Measurements from ENCODE around the gene RPL41. TPM values are rescaled to one million over a fixed set of nuclear protein-coding genes. Genes with fewer than 3 reads are reported as not detected.

The RPL41 gene
- total RNA-seq, 2 experiments from 2014 or later = 3,748 to 4,271 TPM

DNA sequence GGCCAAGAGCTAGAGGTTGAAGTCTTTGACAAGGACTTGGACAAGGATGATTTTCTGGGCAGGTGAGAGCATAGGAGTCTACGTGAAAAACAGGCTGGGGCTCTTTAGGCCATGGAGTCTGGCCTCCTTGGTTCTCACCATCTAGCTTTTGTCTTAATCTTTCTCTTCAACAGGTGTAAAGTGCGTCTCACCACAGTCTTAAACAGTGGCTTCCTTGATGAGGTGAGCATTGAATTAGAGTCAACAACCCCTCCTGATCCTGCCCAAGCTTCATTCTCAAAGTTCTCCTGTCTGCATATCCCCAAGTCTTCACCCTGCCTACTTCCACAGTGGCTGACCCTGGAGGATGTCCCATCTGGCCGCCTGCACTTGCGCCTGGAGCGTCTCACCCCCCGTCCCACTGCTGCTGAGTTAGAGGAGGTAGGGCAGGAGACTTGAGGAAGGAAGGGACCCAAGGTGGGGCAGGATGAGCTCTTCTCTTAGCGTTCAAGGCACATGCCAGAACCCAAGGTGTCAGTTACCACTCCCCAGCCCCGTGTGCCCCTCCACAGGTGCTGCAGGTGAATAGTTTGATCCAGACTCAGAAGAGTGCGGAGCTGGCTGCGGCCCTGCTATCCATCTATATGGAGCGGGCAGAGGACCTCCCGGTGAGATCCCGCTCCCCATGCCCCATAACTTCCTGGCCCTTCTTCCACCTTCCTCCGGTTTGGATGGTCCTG lies 21.6 kb downstream of the RPL41 start:
- peaks cover 46% of the 10 kb centered on the region for H3K4me1 Mint-ChIP-seq
- no peak overlapping the region for H3K4me3 Mint-ChIP-seq
- CTCF ChIA-PET = interaction anchor here (1.5 to 4.9 kb wide), 4 partner anchors 11 to 51 kb away, joined by 5 to 24 read pairs (median 12); partner anchors contain the start of genes ESYT1, MYL6B and SMARCC2
- ATAC-seq (no peak), DNase-seq (no peak)
- H3K9me3 Mint-ChIP-seq (ENCODE audit: low read depth) = no peaks in the 10 kb centered on the region
- H3K36me3 Mint-ChIP-seq = peaks cover 78% of the 10 kb centered on the region
- peak overlapping the region; percentile 44 for H3K27ac Mint-ChIP-seq
- no peaks in the 10 kb centered on the region for H3K27me3 Mint-ChIP-seq

GRCh38 chr12:56141946-56142784 lies 25.7 kb downstream of the RPL41 start:
- Mint-ChIP-seq H3K36me3 (peaks cover 73% of the 10 kb centered on the region), H3K9me3 (ENCODE audit: low read depth) (no peaks in the 10 kb centered on the region), H3K4me1 (peaks cover 38% of the 10 kb centered on the region), H3K4me3 (no peak overlapping the region), H3K27me3 (no peaks in the 10 kb centered on the region), H3K27ac (peak overlapping the region; percentile 44)
- DNase-seq (no peak), ATAC-seq (no peak)
- CTCF ChIA-PET = interaction anchor here (1.3 to 2.1 kb wide), 2 partner anchors 10 to 48 kb away, joined by 4 to 7 read pairs; partner anchors contain the start of gene SMARCC2

DNA sequence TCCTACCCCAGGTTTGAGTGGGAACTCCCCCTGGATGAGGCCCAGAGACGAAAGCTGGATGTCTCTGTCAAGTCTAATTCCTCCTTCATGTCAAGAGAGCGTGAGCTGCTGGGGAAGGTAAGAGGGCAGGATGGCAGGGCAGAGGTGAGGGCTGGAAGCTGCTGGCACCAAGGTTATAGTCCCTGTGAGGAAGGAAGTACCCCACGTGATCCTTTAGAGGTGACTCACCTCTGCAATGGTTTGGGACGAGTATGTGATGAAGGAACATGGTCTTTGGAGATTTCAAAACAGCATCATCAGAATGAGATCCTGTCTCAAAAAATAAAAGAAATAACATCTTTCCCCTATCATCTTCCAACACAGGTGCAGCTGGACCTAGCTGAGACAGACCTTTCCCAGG lies 26.8 kb downstream of the RPL41 start:
- DNase-seq (no peak), ATAC-seq (no peak)
- CTCF ChIA-PET = interaction anchor here (1.3 to 1.6 kb wide), 2 partner anchors 17 to 47 kb away, joined by 4 read pairs; partner anchors contain the start of gene SMARCC2
- peak overlapping the region; percentile 70 for H3K27ac Mint-ChIP-seq
- no peaks in the 10 kb centered on the region for H3K27me3 Mint-ChIP-seq
- no peaks in the 10 kb centered on the region for H3K9me3 Mint-ChIP-seq (ENCODE audit: low read depth)
- no peak overlapping the region for H3K4me3 Mint-ChIP-seq
- H3K36me3 Mint-ChIP-seq = peaks cover 63% of the 10 kb centered on the region
- H3K4me1 Mint-ChIP-seq = peaks cover 33% of the 10 kb centered on the region

DNA sequence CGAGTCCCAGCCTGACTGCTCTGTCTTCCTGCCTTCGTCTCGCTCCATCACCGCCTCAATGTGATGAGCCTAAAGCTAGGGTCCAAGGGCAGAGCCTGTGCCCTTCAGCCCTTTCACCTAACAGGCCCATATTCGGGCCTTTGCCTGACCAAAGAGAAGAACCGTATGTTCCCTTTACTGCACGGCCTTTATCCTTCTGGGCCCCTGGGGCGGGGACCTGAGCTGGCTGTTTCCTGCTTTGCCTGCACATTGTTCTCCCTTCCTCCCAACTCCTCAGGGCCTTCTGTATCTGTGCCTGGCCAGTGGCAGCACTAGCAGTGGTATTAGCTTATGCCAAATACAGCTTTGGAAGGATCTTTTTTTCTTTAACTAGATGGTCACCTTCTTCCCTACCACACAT lies 27.4 kb downstream of the RPL41 start:
- DNase-seq (no peak), ATAC-seq (no peak)
- Mint-ChIP-seq H3K4me3 (no peak overlapping the region), H3K4me1 (peaks cover 26% of the 10 kb centered on the region), H3K9me3 (ENCODE audit: low read depth) (no peaks in the 10 kb centered on the region), H3K27ac (peak overlapping the region; percentile 70), H3K27me3 (no peaks in the 10 kb centered on the region), H3K36me3 (peaks cover 56% of the 10 kb centered on the region)
- CTCF ChIA-PET = interaction anchor here (0.8 to 1.6 kb wide), 2 partner anchors 18 to 44 kb away, joined by 4 read pairs; no protein-coding TSS in a partner anchor

DNA sequence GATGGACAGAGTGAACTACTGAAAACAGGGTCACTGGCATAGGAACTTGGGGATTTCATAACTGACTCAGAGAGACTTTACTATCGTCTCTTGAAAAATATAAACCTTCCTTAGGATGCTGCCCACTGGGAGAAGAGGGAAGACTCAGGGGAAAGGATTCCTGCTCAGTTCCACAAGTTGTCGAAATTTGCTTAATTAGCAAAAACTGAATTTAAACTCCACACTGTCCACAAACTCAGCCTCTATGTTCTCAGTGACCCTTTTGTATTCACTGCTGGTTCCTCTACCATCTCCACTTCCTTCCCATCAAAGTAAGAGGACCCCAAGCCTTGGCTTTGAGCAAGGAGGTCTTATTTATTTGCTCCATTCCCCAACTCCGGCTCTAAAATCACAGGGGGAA lies 28.8 kb downstream of the RPL41 start:
- Mint-ChIP-seq H3K36me3 (peaks cover 46% of the 10 kb centered on the region), H3K4me3 (no peak overlapping the region), H3K9me3 (ENCODE audit: low read depth) (no peaks in the 10 kb centered on the region), H3K4me1 (peaks cover 28% of the 10 kb centered on the region), H3K27me3 (no peaks in the 10 kb centered on the region), H3K27ac (no peak overlapping the region)
- CTCF ChIA-PET = interaction anchor here (0.9 kb wide), 1 partner anchor 98 kb away, joined by 3 read pairs; no protein-coding TSS in a partner anchor
- ATAC-seq (no peak), DNase-seq (no peak)

DNA sequence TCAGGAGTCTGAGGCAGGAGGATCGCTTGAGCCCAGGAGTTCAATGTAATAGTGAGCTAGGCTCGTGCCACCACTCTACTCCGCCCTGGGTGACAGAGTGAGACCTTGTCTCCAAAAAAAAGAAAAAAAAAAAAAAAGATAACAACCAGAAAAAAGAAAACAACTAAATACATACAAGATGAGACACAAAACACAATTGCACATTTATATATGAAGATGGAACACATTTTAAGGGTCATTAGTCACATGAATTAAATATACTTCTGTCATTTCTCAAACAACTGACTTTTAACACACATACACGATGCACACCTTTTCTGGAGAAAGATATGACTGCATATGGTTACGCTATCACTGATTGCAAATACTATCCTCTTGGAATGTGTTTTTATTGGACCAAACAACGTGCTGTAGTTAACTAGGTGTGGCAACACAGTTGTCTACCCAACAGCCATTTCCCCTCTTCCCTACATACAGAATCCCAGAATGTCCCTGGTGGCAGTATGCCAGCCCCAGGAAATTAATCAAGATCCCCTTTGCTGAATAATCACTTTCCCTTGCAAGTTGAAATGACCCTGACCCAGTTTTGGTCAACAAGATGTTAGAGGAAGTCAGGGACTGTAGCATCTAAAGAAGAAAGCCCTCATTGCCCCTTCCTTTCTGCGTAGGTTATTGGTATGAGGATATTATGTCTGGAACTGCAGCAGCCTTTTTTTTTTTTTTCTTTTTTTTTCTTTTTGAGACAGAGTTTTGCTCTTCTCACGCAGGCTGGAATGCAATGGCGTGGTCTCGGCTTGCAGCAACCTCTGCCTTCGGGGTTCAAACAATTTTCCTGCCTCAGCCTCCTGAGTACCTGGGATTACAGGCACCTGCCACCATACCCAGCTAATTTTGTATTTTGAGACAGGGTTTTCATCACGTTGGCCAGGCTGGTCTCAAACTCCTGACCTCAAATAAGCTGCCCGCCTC lies 30.3 kb downstream of the RPL41 start:
- peak overlapping the region; percentile 23 for H3K27ac Mint-ChIP-seq
- DNase-seq = no peak
- no peak for ATAC-seq
- CTCF ChIA-PET = interaction anchor here (0.6 to 0.7 kb wide), 2 partner anchors 26 to 268 kb away, joined by 3 read pairs; no protein-coding TSS in a partner anchor
- no peaks in the 10 kb centered on the region for H3K9me3 Mint-ChIP-seq (ENCODE audit: low read depth)
- H3K36me3 Mint-ChIP-seq = peaks cover 35% of the 10 kb centered on the region
- H3K4me1 Mint-ChIP-seq = peaks cover 37% of the 10 kb centered on the region
- H3K27me3 Mint-ChIP-seq = no peaks in the 10 kb centered on the region
- H3K4me3 Mint-ChIP-seq = no peak overlapping the region

DNA sequence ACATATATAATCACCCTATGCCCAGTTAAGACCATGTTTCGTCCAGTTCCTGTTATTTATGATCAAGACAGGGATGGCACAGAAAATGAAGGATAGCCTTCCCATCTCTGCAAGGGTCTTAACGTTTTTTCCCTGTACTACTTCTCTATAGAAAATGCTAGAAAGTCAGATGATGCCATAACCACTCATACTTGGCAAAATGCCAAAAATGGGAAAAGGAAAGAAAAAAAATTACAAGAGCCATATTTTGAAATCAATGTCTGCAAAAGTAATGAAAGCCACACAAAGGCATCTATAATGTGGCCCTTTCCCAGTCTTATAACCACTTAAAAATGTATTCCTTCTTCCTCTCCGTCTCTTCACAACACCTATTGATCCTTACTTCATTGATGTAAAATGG lies 34.1 kb downstream of the RPL41 start:
- Mint-ChIP-seq H3K4me1 (peaks cover 42% of the 10 kb centered on the region), H3K27me3 (no peaks in the 10 kb centered on the region), H3K36me3 (peaks cover 5% of the 10 kb centered on the region), H3K9me3 (ENCODE audit: low read depth) (no peaks in the 10 kb centered on the region), H3K4me3 (peak overlapping the region; percentile 83), H3K27ac (peak overlapping the region; percentile 100)
- no peak for ATAC-seq
- no peak for DNase-seq
- CTCF ChIA-PET = interaction anchor here (1.1 to 4.4 kb wide), 4 partner anchors 23 to 83 kb away, joined by 3 to 41 read pairs (median 10); partner anchors contain the start of genes ESYT1, PA2G4, RPL41 and ZC3H10

DNA sequence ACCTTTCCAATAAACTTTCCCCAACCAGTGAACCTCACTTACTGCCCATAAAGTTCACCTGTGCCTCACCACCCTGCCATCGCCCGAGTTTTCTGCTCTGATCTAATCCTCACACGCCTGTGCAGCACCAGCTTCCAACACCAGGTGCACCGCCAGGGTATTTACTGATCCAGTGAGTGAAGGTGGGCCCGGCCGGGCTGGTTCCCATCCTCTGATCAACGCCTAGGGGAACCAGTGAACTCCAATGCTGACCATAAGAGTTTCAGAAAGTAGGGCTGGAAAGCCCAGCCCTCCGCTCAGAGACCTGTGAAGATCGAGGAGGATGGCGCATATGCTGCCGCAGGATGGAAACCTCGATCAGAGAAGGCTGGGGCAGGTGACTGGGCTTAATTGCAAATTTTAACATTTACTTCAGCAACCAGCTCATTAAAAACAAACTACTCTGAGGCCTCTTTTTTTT lies 35.3 kb downstream of the RPL41 start:
- Mint-ChIP-seq H3K4me1 (peaks cover 42% of the 10 kb centered on the region), H3K27ac (peak overlapping the region; percentile 100), H3K27me3 (no peaks in the 10 kb centered on the region), H3K4me3 (peak overlapping the region; percentile 83), H3K36me3 (peaks cover 7% of the 10 kb centered on the region), H3K9me3 (ENCODE audit: low read depth) (no peaks in the 10 kb centered on the region)
- CTCF ChIA-PET = interaction anchor here (0.7 to 4.4 kb wide), 16 partner anchors 10 to 413 kb away, joined by 3 to 41 read pairs (median 6); partner anchors contain the start of genes ESYT1, PA2G4, RNF41 and RPL41
- DNase-seq = peak; percentile 84
- peak; percentile 73 for ATAC-seq

GRCh38 chr12:56152132-56152755 lies 35.8 kb downstream of the RPL41 start, which contains the start of gene MYL6B:
Gene MYL6B (plus strand): TSS chr12:56152587. CDS start chr12:56153919, 1,332 bp downstream.
- Mint-ChIP-seq H3K9me3 (ENCODE audit: low read depth) (no peaks in the 10 kb centered on the region), H3K27ac (peak within 1 kb of the TSS; percentile 100), H3K4me3 (peak within 1 kb of the TSS; percentile 83), H3K4me1 (peaks cover 41% of the 10 kb centered on the region), H3K36me3 (peaks cover 7% of the 10 kb centered on the region), H3K27me3 (no peaks in the 10 kb centered on the region)
- CTCF ChIA-PET = interaction anchor here (0.7 to 4.4 kb wide), 14 partner anchors 10 to 414 kb away, joined by 3 to 41 read pairs (median 6); partner anchors contain the start of genes ESYT1, RNF41, RPL41 and SMARCC2
- peak; percentile 94 for ATAC-seq
- DNase-seq = peak; percentile 97

GRCh38 chr12:56152756-56153677 lies 36.6 kb downstream of the RPL41 start:
- no peak for ATAC-seq
- H3K4me3 Mint-ChIP-seq = peak overlapping the region; percentile 83
- no peaks in the 10 kb centered on the region for H3K9me3 Mint-ChIP-seq (ENCODE audit: low read depth)
- CTCF ChIA-PET = interaction anchor here (2.7 kb wide), 1 partner anchor 36 kb away, joined by 19 read pairs; the partner anchor contains the start of gene SMARCC2
- no peaks in the 10 kb centered on the region for H3K27me3 Mint-ChIP-seq
- H3K4me1 Mint-ChIP-seq = peaks cover 46% of the 10 kb centered on the region
- peaks cover 9% of the 10 kb centered on the region for H3K36me3 Mint-ChIP-seq
- DNase-seq = no peak
- peak overlapping the region; percentile 100 for H3K27ac Mint-ChIP-seq

DNA sequence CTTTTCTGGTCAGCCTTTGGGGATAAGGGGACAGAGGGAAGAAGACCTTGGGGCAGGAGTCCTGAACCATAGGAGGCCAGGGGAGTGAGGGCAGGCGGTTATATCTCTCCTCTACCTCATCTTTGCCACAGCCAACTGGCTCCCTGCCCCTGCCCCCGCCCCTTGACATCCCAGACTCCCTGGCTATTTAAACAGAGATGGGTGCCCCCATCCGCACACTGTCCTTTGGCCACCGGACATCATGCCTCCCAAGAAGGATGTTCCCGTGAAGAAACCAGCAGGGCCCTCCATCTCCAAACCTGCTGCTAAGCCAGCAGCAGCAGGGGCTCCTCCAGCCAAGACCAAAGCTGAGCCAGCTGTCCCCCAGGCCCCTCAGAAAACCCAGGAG lies 37.2 kb downstream of the RPL41 start:
- H3K36me3 Mint-ChIP-seq = peaks cover 13% of the 10 kb centered on the region
- ATAC-seq (no peak), DNase-seq (no peak)
- H3K27ac Mint-ChIP-seq = peak overlapping the region; percentile 100
- H3K4me1 Mint-ChIP-seq = peaks cover 46% of the 10 kb centered on the region
- CTCF ChIA-PET = interaction anchor here (2.7 kb wide), 1 partner anchor 35 kb away, joined by 19 read pairs; the partner anchor contains the start of gene SMARCC2
- H3K27me3 Mint-ChIP-seq = no peaks in the 10 kb centered on the region
- H3K9me3 Mint-ChIP-seq (ENCODE audit: low read depth) = no peaks in the 10 kb centered on the region
- H3K4me3 Mint-ChIP-seq = peak overlapping the region; percentile 83

Measured in activated CD8-positive, alpha-beta memory T cell treated with anti-CD3 and anti-CD28 coated beads, Interleukin-2, amount 10 ng/mL, durations not matched to agents 7 days and 5 days (primary cell).